CD8-positive, alpha-beta memory T cell (primary cell): Measurements from ENCODE around the gene SLC17A8. TPM values are rescaled to one million over a fixed set of nuclear protein-coding genes. Genes with fewer than 3 reads are reported as not detected.

Experiments used
- CTCF ChIA-PET: fragments of 350-600 bp; sonication (Branson Sonifier 250); formaldehyde crosslinking; loops from one replicate; lab custom pipeline; 2021; ENCODE audit warnings: antibody characterized with exemption; lab: Charles Lee
- POLR2A ChIA-PET: fragments of 350-600 bp; sonication (Branson Sonifier 250); formaldehyde crosslinking; loops from one replicate; lab custom pipeline; 2021; ENCODE audit warnings: antibody characterized with exemption; lab: Charles Lee
- DNase-seq, 5 donors: peaks; one replicate each; pipeline versions ENCODE4 v3.0.0 to v3.0.0-alpha.2; 2020 to 2022; ENCODE audit warnings: mixed read lengths in 1 of 5
- H3K27ac ChIP-seq: one replicate; pipeline ENCODE4 v1.7.0; 2013; ENCODE audit warnings: low read depth, mild to moderate bottlenecking, low read length, moderate library complexity
- H3K27me3 ChIP-seq: 2 replicates; pipeline ENCODE4 v1.7.0; 2013; ENCODE audit warnings: low read length, mild to moderate bottlenecking; ENCODE audit not compliant: insufficient read depth, poor library complexity, severe bottlenecking
- H3K36me3 ChIP-seq: 2 replicates; pipeline ENCODE4 v1.7.0; 2013; ENCODE audit warnings: mild to moderate bottlenecking, low read length, moderate library complexity; ENCODE audit not compliant: insufficient read depth
- H3K4me1 ChIP-seq: 2 replicates; pipeline ENCODE4 v1.7.0; 2013; ENCODE audit warnings: mild to moderate bottlenecking, low read length, moderate library complexity; ENCODE audit not compliant: insufficient read depth
- H3K4me3 ChIP-seq: 2 replicates; pipeline ENCODE4 v1.7.0; 2013; ENCODE audit warnings: mild to moderate bottlenecking, low read length
- H3K9me3 ChIP-seq: 2 replicates; pipeline ENCODE4 v1.7.0; 2013; ENCODE audit warnings: mild to moderate bottlenecking, low read length
- H3K27ac Mint-ChIP-seq, 8 donors: one replicate each; pipeline ENCODE4 v1.8.0; 2020 to 2021; ENCODE audit warnings: mixed read lengths in 8 of 8, mild to moderate bottlenecking in 6 of 8, inconsistent platforms in 3 of 8, moderate library complexity in 3 of 8
- H3K27me3 Mint-ChIP-seq, 2 donors: one replicate each; pipeline ENCODE4 v1.8.0; 2020 to 2021; ENCODE audit warnings: mixed read lengths in 2 of 2, mild to moderate bottlenecking in 1 of 2, moderate library complexity in 1 of 2
- H3K36me3 Mint-ChIP-seq, 3 donors: one replicate each; pipeline ENCODE4 v1.8.0; 2020 to 2021; ENCODE audit warnings: mixed read lengths in 3 of 3, inconsistent platforms in 1 of 3, mild to moderate bottlenecking in 1 of 3
- H3K4me1 Mint-ChIP-seq, 3 donors: one replicate each; pipeline ENCODE4 v1.8.0; 2020 to 2021; ENCODE audit warnings: mixed read lengths in 3 of 3, inconsistent platforms in 1 of 3, mild to moderate bottlenecking in 1 of 3
- H3K4me3 Mint-ChIP-seq, 7 donors: one replicate each; pipeline ENCODE4 v1.8.0; 2020 to 2021; ENCODE audit warnings: mixed read lengths in 7 of 7, mild to moderate bottlenecking in 6 of 7, moderate library complexity in 4 of 7, inconsistent platforms in 2 of 7
- H3K9me3 Mint-ChIP-seq, 5 donors: one replicate each; pipeline ENCODE4 v1.8.0; 2020 to 2022; ENCODE audit warnings: mixed read lengths in 5 of 5, mild to moderate bottlenecking in 3 of 5, moderate library complexity in 2 of 5, inconsistent platforms in 1 of 5
- polyA plus RNA-seq: library from polyadenylated mRNA; unstranded; fragments of 300-500 nt; fragmentation: Illumina TruSeq; gene quantifications from one replicate; pipeline ENCODE4 v1.2.3, GENCODE V29; 2021
- total RNA-seq, 2 experiments: library from RNA; stranded (reverse); gene quantifications; one replicate each; pipeline ENCODE4 v1.2.3, GENCODE V29; 2021

The SLC17A8 gene
- total and polyA plus RNA-seq, 3 experiments from 2014 or later: not detected

DNA sequence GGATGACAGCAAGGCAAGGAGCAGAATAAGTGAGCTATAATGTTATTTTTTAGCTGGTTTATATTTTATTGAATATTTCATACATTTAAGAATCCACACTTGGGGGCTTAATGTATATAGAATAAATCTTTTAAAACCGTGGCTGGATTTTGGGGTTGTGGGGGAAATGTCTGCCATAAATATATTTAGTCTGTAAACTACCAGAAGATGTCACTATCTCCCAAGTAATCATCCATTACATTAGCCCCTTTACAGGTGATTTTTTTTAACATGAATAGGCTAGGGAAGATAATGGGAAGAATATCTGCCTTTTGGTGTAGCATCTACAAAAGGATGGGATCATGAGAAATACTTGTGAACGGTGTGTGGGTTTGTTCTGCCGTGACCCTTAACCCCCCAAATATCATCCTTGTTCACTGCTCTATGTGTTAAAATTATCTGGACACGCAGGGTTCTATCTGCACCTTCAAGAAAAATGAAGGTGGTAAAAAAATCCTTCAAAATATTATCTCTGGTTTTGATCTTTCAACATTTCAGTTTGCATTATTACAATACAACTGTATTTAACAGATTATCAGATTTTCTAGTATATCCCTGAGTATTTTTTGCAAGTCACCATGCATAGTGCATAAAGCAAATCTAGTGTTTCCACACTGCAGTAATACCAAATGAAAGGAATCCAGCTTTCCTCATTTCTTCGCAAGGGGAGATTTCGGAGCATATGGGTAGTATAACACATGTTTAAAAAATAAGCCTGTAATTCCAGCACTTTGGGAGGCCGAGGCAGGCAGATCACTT, 8.0 kb upstream of the SLC17A8 start:
- H3K36me3 Mint-ChIP-seq: no peaks in the 10 kb centered on the region
- H3K4me1 Mint-ChIP-seq: no peaks in the 10 kb centered on the region
- H3K27me3 ChIP-seq: no peaks in the 10 kb centered on the region
- no peak overlapping the region for H3K27ac Mint-ChIP-seq
- H3K27ac ChIP-seq: no peak overlapping the region
- ChIA-PET POLR2A (no interaction called here), CTCF (no interaction called here)
- DNase-seq: no peak
- no peak overlapping the region for H3K4me3 ChIP-seq
- H3K9me3 Mint-ChIP-seq: no peaks in the 10 kb centered on the region
- no peaks in the 10 kb centered on the region for H3K9me3 ChIP-seq
- H3K27me3 Mint-ChIP-seq: peaks cover 3 to 13% of the 10 kb centered on the region in 2 donors
- H3K4me3 Mint-ChIP-seq: no peak overlapping the region
- H3K4me1 ChIP-seq: no peaks in the 10 kb centered on the region
- no peaks in the 10 kb centered on the region for H3K36me3 ChIP-seq

DNA sequence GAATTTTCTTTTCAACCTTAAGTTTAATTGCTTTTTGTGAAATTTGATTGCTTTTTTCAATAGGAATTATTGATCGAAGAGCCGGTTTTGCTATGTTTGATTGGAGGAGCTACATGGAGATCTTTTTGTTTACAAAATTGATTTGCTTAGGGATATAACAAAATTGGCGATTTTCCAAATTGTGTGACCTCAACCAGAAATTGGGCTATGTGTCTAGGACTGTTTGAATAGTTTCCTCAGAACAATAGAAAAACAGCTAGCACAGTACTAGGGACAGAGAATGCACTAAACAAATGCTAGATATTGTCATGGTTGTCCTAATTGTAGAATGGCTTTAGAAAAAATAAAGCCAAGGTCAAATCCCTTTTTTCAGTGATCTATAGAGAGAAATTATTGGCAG, 2.4 kb downstream of the SLC17A8 start:
- Histone ChIP-seq H3K27ac (no peak overlapping the region), H3K4me3 (no peak overlapping the region), H3K4me1 (no peaks in the 10 kb centered on the region), H3K36me3 (no peaks in the 10 kb centered on the region), H3K9me3 (no peaks in the 10 kb centered on the region), H3K27me3 (peaks cover 6% of the 10 kb centered on the region)
- ChIA-PET CTCF (no interaction called here), POLR2A (no interaction called here)
- Mint-ChIP-seq H3K27ac (no peak overlapping the region), H3K9me3 (no peaks in the 10 kb centered on the region), H3K27me3 (peaks cover 19 to 49% of the 10 kb centered on the region in 2 donors), H3K4me3 (no peak overlapping the region), H3K4me1 (no peaks in the 10 kb centered on the region), H3K36me3 (peaks cover 0 to 2% (median 0%) of the 10 kb centered on the region in 3 donors)
- DNase-seq: no peak

DNA sequence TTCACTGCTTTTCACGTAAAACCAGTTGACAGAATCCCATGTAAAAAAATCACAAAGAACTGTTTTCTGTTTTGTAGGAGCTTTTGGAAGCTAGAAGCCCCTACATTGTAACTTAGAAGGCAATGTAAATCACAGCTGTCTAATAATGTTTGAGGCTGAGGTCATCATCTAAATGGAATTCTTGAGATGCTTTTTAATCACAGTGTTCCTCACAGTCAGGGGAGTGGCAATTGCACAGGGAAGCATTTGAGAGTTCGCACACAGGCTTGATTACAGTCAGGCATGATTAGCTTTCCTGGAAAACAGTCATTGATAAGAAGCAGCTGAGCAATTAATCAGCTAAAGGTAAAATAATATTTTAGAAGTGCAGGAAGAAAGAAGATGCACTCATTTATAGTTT, 2.9 kb downstream of the SLC17A8 start:
- Mint-ChIP-seq H3K4me1 (no peaks in the 10 kb centered on the region), H3K27me3 (peaks cover 21 to 44% of the 10 kb centered on the region in 2 donors), H3K9me3 (no peaks in the 10 kb centered on the region), H3K27ac (no peak overlapping the region), H3K4me3 (no peak overlapping the region), H3K36me3 (peaks cover 0 to 2% (median 0%) of the 10 kb centered on the region in 3 donors)
- Histone ChIP-seq H3K27ac (no peak overlapping the region), H3K36me3 (no peaks in the 10 kb centered on the region), H3K4me1 (no peaks in the 10 kb centered on the region), H3K27me3 (peaks cover 6% of the 10 kb centered on the region), H3K9me3 (no peaks in the 10 kb centered on the region), H3K4me3 (no peak overlapping the region)
- CTCF ChIA-PET: no interaction called here
- no peak for DNase-seq
- POLR2A ChIA-PET: no interaction called here

DNA sequence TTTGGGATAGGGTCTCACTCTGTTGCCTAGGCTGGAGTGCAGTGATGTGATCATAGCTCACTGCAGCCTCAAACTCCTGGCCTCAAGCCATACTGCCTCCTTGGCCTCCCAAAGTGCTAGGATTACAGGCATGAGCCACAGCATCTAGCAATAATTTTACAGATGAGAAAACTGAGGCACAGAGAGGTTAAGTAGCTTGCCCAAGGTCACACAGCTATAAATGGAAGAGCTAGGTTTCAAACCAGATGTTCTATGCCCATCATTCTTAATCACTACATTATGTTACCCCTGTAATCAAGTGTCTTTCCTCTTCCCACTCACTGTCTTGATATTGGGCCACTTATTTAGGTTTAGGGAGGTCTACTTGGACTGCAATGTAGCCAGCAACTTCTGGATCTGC, 3.6 kb downstream of the SLC17A8 start:
- no peaks in the 10 kb centered on the region for H3K4me1 Mint-ChIP-seq
- H3K36me3 Mint-ChIP-seq: peaks cover 0 to 2% (median 0%) of the 10 kb centered on the region in 3 donors
- DNase-seq: no peak
- Histone ChIP-seq H3K27me3 (peaks cover 6% of the 10 kb centered on the region), H3K9me3 (no peaks in the 10 kb centered on the region), H3K4me1 (no peaks in the 10 kb centered on the region), H3K27ac (no peak overlapping the region), H3K4me3 (no peak overlapping the region), H3K36me3 (no peaks in the 10 kb centered on the region)
- no peak overlapping the region for H3K27ac Mint-ChIP-seq
- ChIA-PET CTCF (no interaction called here), POLR2A (no interaction called here)
- H3K4me3 Mint-ChIP-seq: no peak overlapping the region
- peaks cover 20 to 42% of the 10 kb centered on the region in 2 donors for H3K27me3 Mint-ChIP-seq
- H3K9me3 Mint-ChIP-seq: no peaks in the 10 kb centered on the region

DNA sequence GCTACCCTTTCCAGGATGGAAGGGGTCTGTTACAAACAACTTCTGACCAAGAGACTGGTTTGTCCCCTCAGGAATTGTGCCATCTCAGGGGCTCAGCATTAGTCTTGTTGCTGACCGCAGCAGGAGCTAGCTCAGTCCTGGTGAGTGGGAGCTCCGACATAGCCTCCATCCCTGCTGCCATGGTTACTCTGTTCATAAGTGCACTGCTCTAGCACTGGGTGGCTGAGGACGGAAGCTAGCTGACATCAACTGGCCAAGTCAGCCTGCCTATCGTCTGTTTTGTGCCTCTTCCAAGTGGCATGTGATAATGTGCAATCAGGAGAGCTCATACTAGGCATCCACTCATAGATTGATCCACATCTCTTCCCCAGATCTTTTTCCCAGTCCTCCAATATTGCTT, 7.5 kb downstream of the SLC17A8 start:
- POLR2A ChIA-PET: no interaction called here
- no peak for DNase-seq
- peaks cover 11 to 32% of the 10 kb centered on the region in 2 donors for H3K27me3 Mint-ChIP-seq
- no peaks in the 10 kb centered on the region for H3K36me3 ChIP-seq
- H3K4me3 Mint-ChIP-seq: no peak overlapping the region
- no peaks in the 10 kb centered on the region for H3K4me1 Mint-ChIP-seq
- H3K4me3 ChIP-seq: no peak overlapping the region
- H3K36me3 Mint-ChIP-seq: peaks cover 0 to 2% (median 0%) of the 10 kb centered on the region in 3 donors
- no peaks in the 10 kb centered on the region for H3K9me3 Mint-ChIP-seq
- CTCF ChIA-PET: no interaction called here
- no peak overlapping the region for H3K27ac ChIP-seq
- H3K9me3 ChIP-seq: no peaks in the 10 kb centered on the region
- H3K27ac Mint-ChIP-seq: peak overlapping the region in 1 of 8 donors; percentile 33
- H3K4me1 ChIP-seq: no peaks in the 10 kb centered on the region
- H3K27me3 ChIP-seq: no peaks in the 10 kb centered on the region

DNA sequence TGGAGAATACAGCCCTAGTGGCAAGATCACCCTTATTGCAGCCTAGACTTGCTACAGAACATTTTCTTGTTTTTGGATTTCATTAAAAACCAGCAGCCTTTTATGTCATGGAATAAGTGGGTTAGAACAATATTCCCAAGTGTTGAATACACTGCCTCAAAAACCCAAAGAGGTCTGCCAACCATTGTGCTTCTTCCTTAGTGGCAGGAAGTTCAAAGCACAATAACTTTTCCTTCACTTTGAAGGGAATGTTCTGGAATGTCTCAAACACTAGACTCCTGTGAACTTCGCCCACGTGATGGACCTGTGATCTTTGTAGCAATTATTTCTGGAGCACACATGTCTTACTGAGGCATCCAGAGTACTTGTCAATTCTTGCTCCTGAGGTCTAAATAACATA, 8.5 kb downstream of the SLC17A8 start:
- ChIA-PET CTCF (no interaction called here), POLR2A (no interaction called here)
- Mint-ChIP-seq H3K36me3 (peaks cover 0 to 2% (median 0%) of the 10 kb centered on the region in 3 donors), H3K27ac (no peak overlapping the region), H3K27me3 (peaks cover 11 to 29% of the 10 kb centered on the region in 2 donors), H3K4me3 (no peak overlapping the region), H3K9me3 (peaks cover 0 to 4% (median 0%) of the 10 kb centered on the region in 5 donors), H3K4me1 (no peaks in the 10 kb centered on the region)
- DNase-seq: no peak
- H3K4me1 ChIP-seq: no peaks in the 10 kb centered on the region
- no peak overlapping the region for H3K27ac ChIP-seq
- no peaks in the 10 kb centered on the region for H3K27me3 ChIP-seq
- H3K36me3 ChIP-seq: no peaks in the 10 kb centered on the region
- no peak overlapping the region for H3K4me3 ChIP-seq
- no peaks in the 10 kb centered on the region for H3K9me3 ChIP-seq

DNA sequence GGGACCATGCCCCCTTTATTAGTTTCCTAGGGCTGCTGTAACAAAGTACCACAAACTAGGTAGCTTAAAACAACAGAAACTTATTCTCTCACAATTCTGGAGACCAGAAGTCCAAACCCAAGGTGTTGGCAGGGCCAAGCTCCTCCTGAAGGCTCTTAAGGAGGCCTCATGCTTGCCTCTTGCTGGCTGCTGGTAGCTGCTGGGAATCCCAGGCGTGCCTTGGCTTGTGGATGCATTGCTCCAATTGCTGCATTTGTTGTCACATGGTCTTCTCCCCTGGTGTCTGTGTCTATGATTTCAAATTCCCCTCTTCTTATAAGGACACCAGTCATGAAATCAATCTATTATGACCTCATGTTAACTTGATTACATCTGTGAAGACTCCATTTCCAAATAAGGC, 11.2 kb downstream of the SLC17A8 start:
- POLR2A ChIA-PET: no interaction called here
- H3K27me3 Mint-ChIP-seq: peaks cover 3 to 19% of the 10 kb centered on the region in 2 donors

DNA sequence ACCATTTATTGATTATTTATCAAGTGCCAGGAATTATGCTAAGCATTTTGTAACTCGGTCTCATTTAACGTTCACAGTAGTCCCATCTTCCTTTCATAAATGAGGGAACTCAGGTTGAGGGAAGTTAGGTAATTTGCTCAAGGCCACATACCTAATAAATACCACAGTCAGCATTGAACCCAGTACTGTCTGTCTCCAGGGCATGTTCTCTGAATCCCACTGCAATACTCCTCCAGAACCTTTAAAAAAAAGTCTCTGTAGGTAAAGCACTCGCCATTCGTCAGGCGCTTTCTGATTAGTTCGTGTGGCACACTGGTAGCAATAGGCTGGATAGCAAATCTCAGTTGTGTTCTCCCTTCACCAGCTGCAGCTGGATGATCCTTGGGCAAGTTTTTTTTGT, 14.3 kb downstream of the SLC17A8 start:
- Histone ChIP-seq H3K27ac (no peak overlapping the region), H3K27me3 (no peaks in the 10 kb centered on the region), H3K4me3 (no peak overlapping the region), H3K9me3 (no peaks in the 10 kb centered on the region), H3K4me1 (no peaks in the 10 kb centered on the region), H3K36me3 (no peaks in the 10 kb centered on the region)
- Mint-ChIP-seq H3K4me3 (no peak overlapping the region), H3K4me1 (no peaks in the 10 kb centered on the region), H3K36me3 (no peaks in the 10 kb centered on the region), H3K27me3 (peaks cover 2 to 32% of the 10 kb centered on the region in 2 donors), H3K9me3 (peaks cover 0 to 4% (median 0%) of the 10 kb centered on the region in 5 donors), H3K27ac (no peak overlapping the region)
- CTCF ChIA-PET: no interaction called here
- no peak for DNase-seq
- POLR2A ChIA-PET: no interaction called here

More for the DNA sequence above, 11.2 kb downstream of the SLC17A8 start:
- no peaks in the 10 kb centered on the region for H3K36me3 Mint-ChIP-seq
- peaks cover 0 to 4% (median 0%) of the 10 kb centered on the region in 5 donors for H3K9me3 Mint-ChIP-seq
- H3K27ac Mint-ChIP-seq: no peak overlapping the region
- no peaks in the 10 kb centered on the region for H3K36me3 ChIP-seq
- no peak overlapping the region for H3K4me3 ChIP-seq
- H3K4me1 Mint-ChIP-seq: no peaks in the 10 kb centered on the region
- H3K27me3 ChIP-seq: no peaks in the 10 kb centered on the region
- DNase-seq: no peak
- CTCF ChIA-PET: no interaction called here
- H3K4me3 Mint-ChIP-seq: no peak overlapping the region
- no peaks in the 10 kb centered on the region for H3K4me1 ChIP-seq
- H3K9me3 ChIP-seq: no peaks in the 10 kb centered on the region
- no peak overlapping the region for H3K27ac ChIP-seq
